Head of caudate nucleus (tissue), 42 donors: ENCODE measurements around the gene IFT122.
"Not testable (repeated sequence)": the region's sequence is repeated elsewhere in the genome, so short reads cannot be mapped to it uniquely, and the experiment has no call there.

Experiments used
- DNase-seq, 42 donors: peaks; one replicate each; pipeline versions ENCODE4 v3.0.0 to v3.0.0-alpha.2; 2020 to 2021; ENCODE audit warnings: mixed read lengths in 7 of 42
- intact Hi-C: fragments of 100-400 bp; cut with DNase I; formaldehyde crosslinking; loops from one replicate; pipeline ENCODE4 v1.15.0; 2022

The IFT122 gene

GRCh38 chr3:129412542-129413198, 27.4 kb upstream of the IFT122 start:
- intact Hi-C loops = no loop called here
- peak in 1 of 42 donors; percentile 10 for DNase-seq

GRCh38 chr3:129413238-129413637, 26.8 kb upstream of the IFT122 start:
- DNase-seq = peak in 1 of 42 donors; percentile 2
- intact Hi-C loops = not testable (repeated sequence)

GRCh38 chr3:129413687-129414506, 26.1 kb upstream of the IFT122 start:
- intact Hi-C loops = no loop called here
- peak in 2 of 42 donors; percentile 2 to 5 for DNase-seq

- intact Hi-C loops = no loop called here
- peak in 1 of 42 donors; percentile 0 for DNase-seq
These were observed 24.6 kb upstream of the IFT122 start for GRCh38 chr3:129415378-129415777.

- intact Hi-C loops = no loop called here
- peak in 2 of 42 donors; percentile 1 to 14 for DNase-seq
These were observed 24.2 kb upstream of the IFT122 start for GRCh38 chr3:129415830-129416229.

- intact Hi-C loops = no loop called here
- DNase-seq = no peak
These were observed 23.6 kb upstream of the IFT122 start for GRCh38 chr3:129416415-129416814.

- DNase-seq = peak in 1 of 42 donors; percentile 26
- intact Hi-C loops = no loop called here
These were observed 22.7 kb upstream of the IFT122 start for GRCh38 chr3:129417326-129417725.

GRCh38 chr3:129418041-129418973, 21.7 kb upstream of the IFT122 start:
- peak in 2 of 42 donors; percentile 20 for DNase-seq
- intact Hi-C loops = no loop called here

- peak in 1 of 42 donors; percentile 6 for DNase-seq
- intact Hi-C loops = no loop called here
These were observed 20.5 kb upstream of the IFT122 start for GRCh38 chr3:129419476-129419875.

- peak in 2 of 42 donors; percentile 10 to 16 for DNase-seq
- intact Hi-C loops = no loop called here
These were observed 18.7 kb upstream of the IFT122 start for GRCh38 chr3:129421236-129421883.

- peak in 1 of 42 donors; percentile 7 for DNase-seq
- intact Hi-C loops = no loop called here
These were observed 17.9 kb upstream of the IFT122 start for GRCh38 chr3:129421988-129422745.

GRCh38 chr3:129422897-129423296, 17.1 kb upstream of the IFT122 start:
- intact Hi-C loops = no loop called here
- no peak for DNase-seq

GRCh38 chr3:129424185-129424841, 15.7 kb upstream of the IFT122 start:
- DNase-seq = peak in 1 of 42 donors; percentile 24
- intact Hi-C loops = no loop called here

- DNase-seq = peak in 1 of 42 donors; percentile 13
- intact Hi-C loops = no loop called here
These were observed 14.8 kb upstream of the IFT122 start for GRCh38 chr3:129425213-129425612.

- DNase-seq = no peak
- intact Hi-C loops = no loop called here
These were observed 14.4 kb upstream of the IFT122 start for GRCh38 chr3:129425619-129426018.

GRCh38 chr3:129428007-129428375, 12.0 kb upstream of the IFT122 start:
- peak in 10 of 42 donors; percentile 6 to 45 (median 19) for DNase-seq
- intact Hi-C loops = no loop called here

- intact Hi-C loops = no loop called here
- peak; percentile 97 to 100 (median 99) for DNase-seq
These were observed 11.5 kb upstream of the IFT122 start, which contains the start of gene EFCAB12 for GRCh38 chr3:129428376-129429079. Gene EFCAB12 (minus strand): TSS chr3:129428636. CDS start chr3:129428488, 148 bp downstream.
